Neural cell (in vitro differentiated cells): ENCODE results near the gene CGNL1. TPM values are rescaled to one million over a fixed set of nuclear protein-coding genes. Genes with fewer than 3 reads are reported as not detected.

ENCODE experiments used
- H2AFZ ChIP-seq: fragments of 200-600, 300-800 bp; sonication (generic), shearing (Covaris generic); 2 replicates; pipeline ENCODE4 v1.6.0; 2014; ENCODE audit warnings: low read depth, mild to moderate bottlenecking, antibody characterized with exemption, low read length, moderate library complexity
- H3F3A ChIP-seq: fragments of 200-600 bp; shearing (Covaris generic); 2 replicates; pipeline ENCODE4 v1.6.1; 2016; ENCODE audit warnings: mild to moderate bottlenecking, moderate library complexity, mixed read lengths, antibody characterized with exemption, low read length; ENCODE audit not compliant: insufficient read depth, poor library complexity, severe bottlenecking
- H3K27ac ChIP-seq: fragments of 200-600, 300-800 bp; sonication (generic), shearing (Covaris generic); 2 replicates; pipeline ENCODE4 v1.5.1; 2014; ENCODE audit warnings: mild to moderate bottlenecking, low read length, moderate library complexity
- H3K27me3 ChIP-seq: fragments of 300-800, 200-600 bp; sonication (generic), shearing (Covaris generic); 2 replicates; pipeline ENCODE4 v1.6.0; 2014; ENCODE audit warnings: mild to moderate bottlenecking, low read depth, low read length, moderate library complexity; ENCODE audit not compliant: insufficient read depth
- H3K36me3 ChIP-seq: fragments of 300-800, 200-600 bp; sonication (generic), shearing (Covaris generic); 2 replicates; pipeline ENCODE4 v1.5.1; 2014; ENCODE audit warnings: mild to moderate bottlenecking, antibody characterized with exemption, low read length, moderate library complexity; ENCODE audit not compliant: insufficient read depth
- H3K4me2 ChIP-seq: fragments of 300-800, 200-600 bp; sonication (generic), shearing (Covaris generic); 2 replicates; pipeline ENCODE4 v1.6.0; 2014; ENCODE audit warnings: mild to moderate bottlenecking, low read length
- H3K4me3 ChIP-seq: fragments of 300-800, 200-600 bp; sonication (generic), shearing (Covaris generic); 2 replicates; pipeline ENCODE4 v1.5.1; 2014; ENCODE audit warnings: mild to moderate bottlenecking, low read length, moderate library complexity
- H3K79me2 ChIP-seq: fragments of 200-600 bp; shearing (Covaris generic); replicated peaks from 2 replicates; pipeline ENCODE4 v1.6.0; 2014; ENCODE audit warnings: mild to moderate bottlenecking, low read length, moderate library complexity; ENCODE audit not compliant: insufficient read depth
- H3K9ac ChIP-seq: fragments of 300-800, 200-600 bp; sonication (generic), shearing (Covaris generic); 2 replicates; pipeline ENCODE4 v1.6.1; 2016; ENCODE audit warnings: mild to moderate bottlenecking, low read length, mixed read lengths
- H3K9me2 ChIP-seq: fragments of 200-600 bp; shearing (Covaris generic); 2 replicates; pipeline ENCODE4 v1.6.1; 2016; ENCODE audit warnings: mild to moderate bottlenecking, low read length, mixed read lengths; ENCODE audit not compliant: insufficient read depth
- H3K9me3 ChIP-seq: fragments of 200-600, 300-800 bp; sonication (generic), shearing (Covaris generic); 2 replicates; pipeline ENCODE4 v1.6.1; 2016; ENCODE audit warnings: mild to moderate bottlenecking, mixed run types, low read length, moderate library complexity, mixed read lengths
- H4K20me1 ChIP-seq: fragments of 200-600 bp; shearing (Covaris generic); 2 replicates; pipeline ENCODE4 v1.6.1; 2016; ENCODE audit warnings: mild to moderate bottlenecking, mixed run types; ENCODE audit not compliant: insufficient read depth
- EP300 ChIP-seq: fragments of 450-650 bp; conservative IDR thresholded peaks from 2 replicates; pipeline ENCODE4 v1.6.1; 2014; ENCODE audit warnings: antibody characterized with exemption, mild to moderate bottlenecking, moderate library complexity; ENCODE audit not compliant: poor library complexity, severe bottlenecking
- EZH2 ChIP-seq: fragments of 200-600, 300-800 bp; shearing (Covaris generic), sonication (generic); IDR thresholded peaks from 2 replicates; pipeline ENCODE4 v1.6.1; 2014; ENCODE audit warnings: antibody characterized with exemption, low read length, borderline replicate concordance, mild to moderate bottlenecking; ENCODE audit not compliant: insufficient read depth, poor library complexity, severe bottlenecking
- MXI1 ChIP-seq: fragments of 450-650 bp; conservative IDR thresholded peaks from 2 replicates; pipeline ENCODE4 v1.6.1; 2014; ENCODE audit warnings: antibody characterized with exemption, mild to moderate bottlenecking; ENCODE audit not compliant: poor library complexity, severe bottlenecking
- POLR2AphosphoS5 ChIP-seq: IDR thresholded peaks from 2 replicates; pipeline ENCODE4 v1.6.1; 2012
- RAD21 ChIP-seq: fragments of 450-650 bp; conservative IDR thresholded peaks from 2 replicates; pipeline ENCODE4 v1.6.1; 2014; ENCODE audit warnings: antibody characterized with exemption, mild to moderate bottlenecking, moderate library complexity
- SMC3 ChIP-seq: fragments of 450-650 bp; conservative IDR thresholded peaks from 2 replicates; pipeline ENCODE4 v1.6.1; 2014; ENCODE audit warnings: antibody characterized with exemption, mild to moderate bottlenecking, moderate library complexity; ENCODE audit not compliant: poor library complexity
- TAF1 ChIP-seq: IDR thresholded peaks from 2 replicates; pipeline ENCODE4 v1.6.1; 2012; ENCODE audit warnings: low read depth
- polyA plus RNA-seq: library from polyadenylated mRNA; depleted of rRNA; stranded (reverse); fragments of >200 nt; gene quantifications from 2 replicates; pipeline ENCODE4 v1.2.3, GENCODE V29; 2014
- TF ChIP-seq, protein P1 (sequence below): IDR thresholded peaks from 2 replicates; pipeline ENCODE4 v1.6.1; 2012; ENCODE audit warnings: borderline replicate concordance
- TF ChIP-seq, protein P2 (sequence below): fragments of 450-650 bp; IDR thresholded peaks from 2 replicates; pipeline ENCODE4 v1.5.1; 2014; ENCODE audit warnings: antibody characterized with exemption, mild to moderate bottlenecking, moderate library complexity; ENCODE audit not compliant: poor library complexity, severe bottlenecking

CGNL1 gene
- polyA plus RNA-seq, 1 donor from 2014 or later, result 0.26 TPM

DNA sequence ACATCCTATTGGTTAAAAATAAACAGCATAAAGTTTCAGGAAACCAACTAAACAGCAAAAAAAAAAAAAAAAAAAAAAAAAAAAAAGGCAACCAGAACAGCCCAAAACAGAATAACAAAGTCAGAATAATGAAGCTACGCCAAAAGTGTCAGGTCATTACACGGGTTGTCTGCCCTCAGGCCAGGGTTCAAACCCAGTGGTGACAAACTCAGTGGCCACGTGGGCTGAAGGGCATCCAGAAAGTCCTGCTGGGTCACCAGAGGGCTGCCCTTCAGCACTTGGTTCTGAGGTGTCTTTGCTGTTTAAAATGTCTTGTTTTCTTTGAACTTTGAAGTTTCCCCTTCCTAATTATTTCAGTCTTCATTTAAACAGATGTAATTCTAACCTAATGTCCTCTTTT, 61.3 kb downstream of the CGNL1 start:
- Histone ChIP-seq H3K4me2 (no peak overlapping the region), H3K9ac (no peak overlapping the region)
- TF ChIP-seq POLR2AphosphoS5 (no peak), TAF1 (no peak), SMC3 (no peak), EP300 (no peak), MXI1 (no peak), RAD21 (no peak), EZH2 (no peak)
- TF ChIP-seq, protein P1, sequence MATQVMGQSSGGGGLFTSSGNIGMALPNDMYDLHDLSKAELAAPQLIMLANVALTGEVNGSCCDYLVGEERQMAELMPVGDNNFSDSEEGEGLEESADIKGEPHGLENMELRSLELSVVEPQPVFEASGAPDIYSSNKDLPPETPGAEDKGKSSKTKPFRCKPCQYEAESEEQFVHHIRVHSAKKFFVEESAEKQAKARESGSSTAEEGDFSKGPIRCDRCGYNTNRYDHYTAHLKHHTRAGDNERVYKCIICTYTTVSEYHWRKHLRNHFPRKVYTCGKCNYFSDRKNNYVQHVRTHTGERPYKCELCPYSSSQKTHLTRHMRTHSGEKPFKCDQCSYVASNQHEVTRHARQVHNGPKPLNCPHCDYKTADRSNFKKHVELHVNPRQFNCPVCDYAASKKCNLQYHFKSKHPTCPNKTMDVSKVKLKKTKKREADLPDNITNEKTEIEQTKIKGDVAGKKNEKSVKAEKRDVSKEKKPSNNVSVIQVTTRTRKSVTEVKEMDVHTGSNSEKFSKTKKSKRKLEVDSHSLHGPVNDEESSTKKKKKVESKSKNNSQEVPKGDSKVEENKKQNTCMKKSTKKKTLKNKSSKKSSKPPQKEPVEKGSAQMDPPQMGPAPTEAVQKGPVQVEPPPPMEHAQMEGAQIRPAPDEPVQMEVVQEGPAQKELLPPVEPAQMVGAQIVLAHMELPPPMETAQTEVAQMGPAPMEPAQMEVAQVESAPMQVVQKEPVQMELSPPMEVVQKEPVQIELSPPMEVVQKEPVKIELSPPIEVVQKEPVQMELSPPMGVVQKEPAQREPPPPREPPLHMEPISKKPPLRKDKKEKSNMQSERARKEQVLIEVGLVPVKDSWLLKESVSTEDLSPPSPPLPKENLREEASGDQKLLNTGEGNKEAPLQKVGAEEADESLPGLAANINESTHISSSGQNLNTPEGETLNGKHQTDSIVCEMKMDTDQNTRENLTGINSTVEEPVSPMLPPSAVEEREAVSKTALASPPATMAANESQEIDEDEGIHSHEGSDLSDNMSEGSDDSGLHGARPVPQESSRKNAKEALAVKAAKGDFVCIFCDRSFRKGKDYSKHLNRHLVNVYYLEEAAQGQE, result no peak
- TF ChIP-seq, protein P2, sequence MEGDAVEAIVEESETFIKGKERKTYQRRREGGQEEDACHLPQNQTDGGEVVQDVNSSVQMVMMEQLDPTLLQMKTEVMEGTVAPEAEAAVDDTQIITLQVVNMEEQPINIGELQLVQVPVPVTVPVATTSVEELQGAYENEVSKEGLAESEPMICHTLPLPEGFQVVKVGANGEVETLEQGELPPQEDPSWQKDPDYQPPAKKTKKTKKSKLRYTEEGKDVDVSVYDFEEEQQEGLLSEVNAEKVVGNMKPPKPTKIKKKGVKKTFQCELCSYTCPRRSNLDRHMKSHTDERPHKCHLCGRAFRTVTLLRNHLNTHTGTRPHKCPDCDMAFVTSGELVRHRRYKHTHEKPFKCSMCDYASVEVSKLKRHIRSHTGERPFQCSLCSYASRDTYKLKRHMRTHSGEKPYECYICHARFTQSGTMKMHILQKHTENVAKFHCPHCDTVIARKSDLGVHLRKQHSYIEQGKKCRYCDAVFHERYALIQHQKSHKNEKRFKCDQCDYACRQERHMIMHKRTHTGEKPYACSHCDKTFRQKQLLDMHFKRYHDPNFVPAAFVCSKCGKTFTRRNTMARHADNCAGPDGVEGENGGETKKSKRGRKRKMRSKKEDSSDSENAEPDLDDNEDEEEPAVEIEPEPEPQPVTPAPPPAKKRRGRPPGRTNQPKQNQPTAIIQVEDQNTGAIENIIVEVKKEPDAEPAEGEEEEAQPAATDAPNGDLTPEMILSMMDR, result no peak

DNA sequence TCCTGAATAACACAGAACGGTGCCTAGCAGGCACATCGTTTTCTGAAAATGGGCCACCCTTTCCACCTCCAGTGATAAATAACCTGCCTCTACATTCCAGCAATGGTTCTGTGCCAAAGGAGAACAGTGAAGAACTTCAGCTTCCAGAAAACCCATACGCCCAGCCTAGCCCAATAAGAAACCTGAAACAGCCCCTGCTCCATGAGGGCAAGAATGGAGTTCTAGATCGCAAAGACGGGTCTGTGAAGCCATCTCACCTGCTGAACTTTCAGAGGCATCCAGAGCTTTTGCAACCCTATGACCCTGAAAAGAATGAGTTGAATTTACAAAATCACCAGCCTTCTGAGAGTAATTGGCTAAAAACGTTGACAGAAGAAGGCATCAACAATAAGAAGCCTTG, 61.9 kb downstream of the CGNL1 start:
- H3K4me3 ChIP-seq, result no peak overlapping the region
- no peaks in the 10 kb centered on the region for H4K20me1 ChIP-seq
- no peaks in the 10 kb centered on the region for H3K9me2 ChIP-seq
- no peak overlapping the region for H3K4me2 ChIP-seq
- H3K9ac ChIP-seq, result no peak overlapping the region
- H2AFZ ChIP-seq, result no peak overlapping the region
- no peaks in the 10 kb centered on the region for H3F3A ChIP-seq
- no peaks in the 10 kb centered on the region for H3K79me2 ChIP-seq
- TF ChIP-seq TAF1 (no peak), MXI1 (no peak), RAD21 (no peak), SMC3 (no peak), EZH2 (no peak), POLR2AphosphoS5 (no peak), EP300 (no peak)
- TF ChIP-seq, protein P1, result no peak
- TF ChIP-seq, protein P2, result no peak
- no peaks in the 10 kb centered on the region for H3K9me3 ChIP-seq
- H3K27me3 ChIP-seq, result no peaks in the 10 kb centered on the region
- H3K36me3 ChIP-seq, result no peaks in the 10 kb centered on the region
- no peak overlapping the region for H3K27ac ChIP-seq

More for the DNA sequence above, 61.3 kb downstream of the CGNL1 start:
- no peaks in the 10 kb centered on the region for H3K79me2 ChIP-seq
- H4K20me1 ChIP-seq, result no peaks in the 10 kb centered on the region
- H3K9me3 ChIP-seq, result no peaks in the 10 kb centered on the region
- H3K27me3 ChIP-seq, result no peaks in the 10 kb centered on the region
- no peaks in the 10 kb centered on the region for H3F3A ChIP-seq
- no peak overlapping the region for H2AFZ ChIP-seq
- no peaks in the 10 kb centered on the region for H3K9me2 ChIP-seq
- H3K36me3 ChIP-seq, result no peaks in the 10 kb centered on the region
- no peak overlapping the region for H3K27ac ChIP-seq
- no peak overlapping the region for H3K4me3 ChIP-seq
